ENCODE measurements around the gene GTF2IRD1. TPM values are rescaled to one million over a fixed set of nuclear protein-coding genes. Genes with fewer than 3 reads are reported as not detected.

Gene GTF2IRD1
- total RNA-seq, 1 experiment from 2014 or later: 14.9 TPM

- H2AFZ ChIP-seq (ENCODE audit: low read length): no peak overlapping the region
- no peak overlapping the region for H3K9ac ChIP-seq (ENCODE audit: low read length)
- no peak overlapping the region for H3K4me2 ChIP-seq (ENCODE audit: low read length)
- H3K27me3 ChIP-seq (ENCODE audit: low read length): no peaks in the 10 kb centered on the region
- H3K27ac ChIP-seq (ENCODE audit: low read length): no peak overlapping the region
- no peaks in the 10 kb centered on the region for H3F3A ChIP-seq (ENCODE audit: low read length, unreplicated experiment)
- ChIA-PET CTCF (no interaction called here), POLR2A (ENCODE audit: unreplicated experiment) (no interaction called here)
- ATAC-seq (no peak), DNase-seq (no peak)
- TF ChIP-seq EZH2phosphoT487 (IDR thresholded peaks at IDR 0.05; ENCODE audit: borderline replicate concordance, low read length) (no peak), CTCF (conservative IDR thresholded peaks at IDR 0.05; ENCODE audit: low read depth, low read length) (no peak), EZH2 (IDR thresholded peaks at IDR 0.05; ENCODE audit: low read length, unreplicated experiment) (no peak)
- no peaks in the 10 kb centered on the region for H3K4me1 ChIP-seq (ENCODE audit: insufficient read depth, low read length)
- H3K4me3 ChIP-seq (ENCODE audit: low read length): no peak overlapping the region
- no TSS peak for BruUV-seq (replicated peaks)
- no peaks in the 10 kb centered on the region for H4K20me1 ChIP-seq (ENCODE audit: low read length)
- no peaks in the 10 kb centered on the region for H3K9me2 ChIP-seq (replicated peaks; ENCODE audit: low read length)
- no peaks in the 10 kb centered on the region for H3K79me2 ChIP-seq (ENCODE audit: low read length)
- H3K36me3 ChIP-seq (ENCODE audit: low read depth, low read length): no peaks in the 10 kb centered on the region
- 0 out of 2 replicates have a peak, but pooled peaks cover 5% of the 10 kb centered on the region for H3K9me3 ChIP-seq (ENCODE audit: low read length)
- intact Hi-C loops (cut with micrococcal nuclease): no loop called here
Observed at GRCh38 chr7:74441801-74442200, 11.9 kb upstream of the GTF2IRD1 start.

DNA sequence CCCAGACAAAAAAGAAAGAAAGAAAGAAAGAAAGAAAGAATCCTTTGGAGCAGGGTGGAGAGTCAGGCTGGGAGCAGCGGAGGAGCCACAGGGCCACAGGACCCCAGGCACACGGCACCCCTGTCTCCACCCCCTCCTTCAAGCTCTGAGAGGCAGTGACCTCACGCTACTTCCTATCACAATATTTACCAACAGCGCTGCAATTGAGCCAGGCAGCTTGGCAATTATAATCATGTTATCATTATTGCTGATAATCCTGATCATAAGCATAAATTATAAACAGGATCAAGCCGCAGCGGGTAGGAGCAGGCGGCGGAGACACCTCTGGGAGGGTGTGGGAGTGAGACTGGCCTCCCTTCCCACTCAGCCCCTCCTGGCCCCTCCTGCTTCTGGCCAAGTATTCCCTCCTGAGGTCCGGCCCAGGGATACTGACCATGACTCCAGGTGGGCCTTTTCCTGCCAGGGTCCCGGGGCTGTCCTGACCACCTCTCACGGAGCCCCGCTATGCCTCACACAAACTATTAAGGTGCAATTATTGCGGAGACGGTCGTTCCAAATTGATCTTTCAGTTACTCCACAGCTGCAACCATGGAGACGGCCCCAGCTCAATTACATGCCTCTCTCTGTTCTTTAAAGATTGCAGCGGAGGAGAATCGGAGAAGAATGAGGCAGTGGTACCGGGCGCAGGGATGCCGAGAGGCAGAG lies 10.0 kb upstream of the GTF2IRD1 start:
- Histone ChIP-seq H4K20me1 (ENCODE audit: low read length) (no peaks in the 10 kb centered on the region), H3K27me3 (ENCODE audit: low read length) (no peaks in the 10 kb centered on the region), H3K4me2 (ENCODE audit: low read length) (no peak overlapping the region), H3F3A (ENCODE audit: low read length, unreplicated experiment) (no peaks in the 10 kb centered on the region), H3K4me3 (ENCODE audit: low read length) (no peak overlapping the region), H3K27ac (ENCODE audit: low read length) (no peak overlapping the region), H3K9ac (ENCODE audit: low read length) (no peak overlapping the region), H3K79me2 (ENCODE audit: low read length) (no peaks in the 10 kb centered on the region), H3K4me1 (ENCODE audit: insufficient read depth, low read length) (no peaks in the 10 kb centered on the region), H3K9me3 (ENCODE audit: low read length) (no peaks in the 10 kb centered on the region), H3K9me2 (replicated peaks; ENCODE audit: low read length) (no peaks in the 10 kb centered on the region), H3K36me3 (ENCODE audit: low read depth, low read length) (no peaks in the 10 kb centered on the region), H2AFZ (ENCODE audit: low read length) (no peak overlapping the region)
- no TSS peak for BruUV-seq (replicated peaks)
- DNase-seq (no peak), ATAC-seq (no peak)
- no peak for TF ChIP-seq CTCF (conservative IDR thresholded peaks at IDR 0.05; ENCODE audit: low read depth, low read length)
- no peak for TF ChIP-seq EZH2phosphoT487 (IDR thresholded peaks at IDR 0.05; ENCODE audit: borderline replicate concordance, low read length)
- no peak for TF ChIP-seq EZH2 (IDR thresholded peaks at IDR 0.05; ENCODE audit: low read length, unreplicated experiment)
- ChIA-PET POLR2A (ENCODE audit: unreplicated experiment) (no interaction called here), CTCF (no interaction called here)
- intact Hi-C loops (cut with micrococcal nuclease): no loop called here

DNA sequence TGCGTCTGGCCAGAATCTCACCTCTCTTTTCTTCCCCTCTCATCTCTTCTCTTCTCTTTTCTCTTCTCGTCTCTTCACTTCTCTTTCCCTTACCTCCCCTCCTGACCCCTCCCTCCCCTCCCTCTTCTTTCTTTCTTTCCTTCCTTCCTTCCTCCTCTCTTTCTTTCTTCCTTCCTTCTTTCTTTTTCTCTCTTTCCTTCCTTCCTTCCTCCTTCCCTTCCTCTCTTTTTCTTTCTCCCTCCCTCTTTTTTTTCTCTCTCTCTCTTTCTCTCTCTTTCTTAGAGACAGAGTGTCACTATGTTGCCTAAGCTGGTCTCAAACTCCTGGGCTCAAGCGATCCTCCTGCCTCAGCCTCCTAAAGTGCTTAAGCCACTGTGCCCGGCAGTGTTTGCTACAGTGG lies 4.6 kb upstream of the GTF2IRD1 start:
- POLR2A ChIA-PET (ENCODE audit: unreplicated experiment): interaction anchor here (0.7 kb wide), 1 partner anchor 349 kb away, joined by 3 read pairs; no protein-coding TSS in a partner anchor
- no peak overlapping the region for H3K4me3 ChIP-seq (ENCODE audit: low read length)
- CTCF ChIA-PET: interaction anchor here (0.7 kb wide), 1 partner anchor 66 kb away, joined by 8 read pairs; no protein-coding TSS in a partner anchor

More for the DNA sequence above, 4.6 kb upstream of the GTF2IRD1 start:
- no peak overlapping the region for H3K9ac ChIP-seq (ENCODE audit: low read length)
- no TSS peak for BruUV-seq (replicated peaks)
- no peaks in the 10 kb centered on the region for H4K20me1 ChIP-seq (ENCODE audit: low read length)
- H3K4me2 ChIP-seq (ENCODE audit: low read length): no peak overlapping the region
- no peak overlapping the region for H2AFZ ChIP-seq (ENCODE audit: low read length)
- H3K27me3 ChIP-seq (ENCODE audit: low read length): no peaks in the 10 kb centered on the region
- ATAC-seq (no peak), DNase-seq (no peak)
- no peaks in the 10 kb centered on the region for H3K9me3 ChIP-seq (ENCODE audit: low read length)
- peaks cover 14% of the 10 kb centered on the region for H3K4me1 ChIP-seq (ENCODE audit: insufficient read depth, low read length)
- H3F3A ChIP-seq (ENCODE audit: low read length, unreplicated experiment): peaks cover 5% of the 10 kb centered on the region
- intact Hi-C loops (cut with micrococcal nuclease): no loop called here
- H3K36me3 ChIP-seq (ENCODE audit: low read depth, low read length): no peaks in the 10 kb centered on the region
- no peak overlapping the region for H3K27ac ChIP-seq (ENCODE audit: low read length)
- H3K9me2 ChIP-seq (replicated peaks; ENCODE audit: low read length): no peaks in the 10 kb centered on the region
- peaks cover 4% of the 10 kb centered on the region for H3K79me2 ChIP-seq (ENCODE audit: low read length)
- TF ChIP-seq EZH2 (IDR thresholded peaks at IDR 0.05; ENCODE audit: low read length, unreplicated experiment): no peak
- TF ChIP-seq CTCF (conservative IDR thresholded peaks at IDR 0.05; ENCODE audit: low read depth, low read length): no peak
- no peak for TF ChIP-seq EZH2phosphoT487 (IDR thresholded peaks at IDR 0.05; ENCODE audit: borderline replicate concordance, low read length)

All from PC-3 (cell line).